Neural crest cell (in vitro differentiated cells): Measurements from ENCODE around the gene TMEM164. TPM values are rescaled to one million over a fixed set of nuclear protein-coding genes. Genes with fewer than 3 reads are reported as not detected.

Experiments used
- DNase-seq: peaks from one replicate; pipeline ENCODE4 v3.0.0; 2021; ENCODE audit warnings: low read depth, mixed read lengths, low spot score
- H3K27ac Mint-ChIP-seq: one replicate; pipeline ENCODE4 v1.8.0; 2021; ENCODE audit warnings: mild to moderate bottlenecking, mixed read lengths; ENCODE audit not compliant: unreplicated experiment
- H3K27me3 Mint-ChIP-seq: 2 replicates; pipeline ENCODE4 v1.8.0; 2021; ENCODE audit warnings: low read depth, mild to moderate bottlenecking, mixed read lengths
- H3K36me3 Mint-ChIP-seq: 2 replicates; pipeline ENCODE4 v1.8.0; 2021; ENCODE audit warnings: low read depth, mild to moderate bottlenecking, mixed read lengths
- H3K4me1 Mint-ChIP-seq: 2 replicates; pipeline ENCODE4 v1.8.0; 2021; ENCODE audit warnings: mixed read lengths
- H3K4me3 Mint-ChIP-seq: one replicate; pipeline ENCODE4 v1.8.0; 2021; ENCODE audit warnings: mild to moderate bottlenecking, mixed read lengths
- H3K9me3 Mint-ChIP-seq: 2 replicates; pipeline ENCODE4 v1.8.0; 2021; ENCODE audit warnings: mixed read lengths
- CTCF ChIP-seq: fragments of 200-600 bp; sonication (generic); conservative IDR thresholded peaks from 2 replicates; pipeline ENCODE4 v1.5.0; 2021; ENCODE audit warnings: antibody characterized with exemption, mild to moderate bottlenecking
- total RNA-seq: library from RNA; stranded (reverse); gene quantifications from 2 replicates; pipeline ENCODE4 v1.2.1, GENCODE V29; 2021

Gene TMEM164
- total RNA-seq, 1 donor from 2014 or later = 90.2 TPM

GRCh38 chrX:110116066-110116980 is 113.4 kb downstream of the TMEM164 start:
- no peak for DNase-seq
- TF ChIP-seq CTCF = no peak
- H3K27me3 Mint-ChIP-seq = no peaks in the 10 kb centered on the region
- H3K4me3 Mint-ChIP-seq = no peak overlapping the region
- no peaks in the 10 kb centered on the region for H3K9me3 Mint-ChIP-seq
- peaks cover 6% of the 10 kb centered on the region for H3K36me3 Mint-ChIP-seq
- H3K27ac Mint-ChIP-seq = no peak overlapping the region
- peaks cover 21% of the 10 kb centered on the region for H3K4me1 Mint-ChIP-seq

- TF ChIP-seq CTCF = no peak
- no peaks in the 10 kb centered on the region for H3K27me3 Mint-ChIP-seq
- peaks cover 27% of the 10 kb centered on the region for H3K4me1 Mint-ChIP-seq
- H3K36me3 Mint-ChIP-seq = peaks cover 6% of the 10 kb centered on the region
- DNase-seq = no peak
- H3K9me3 Mint-ChIP-seq = no peaks in the 10 kb centered on the region
- H3K27ac Mint-ChIP-seq = no peak overlapping the region
- H3K4me3 Mint-ChIP-seq = no peak overlapping the region
Observed at GRCh38 chrX:110118530-110118929, 115.6 kb downstream of the TMEM164 start.

DNA sequence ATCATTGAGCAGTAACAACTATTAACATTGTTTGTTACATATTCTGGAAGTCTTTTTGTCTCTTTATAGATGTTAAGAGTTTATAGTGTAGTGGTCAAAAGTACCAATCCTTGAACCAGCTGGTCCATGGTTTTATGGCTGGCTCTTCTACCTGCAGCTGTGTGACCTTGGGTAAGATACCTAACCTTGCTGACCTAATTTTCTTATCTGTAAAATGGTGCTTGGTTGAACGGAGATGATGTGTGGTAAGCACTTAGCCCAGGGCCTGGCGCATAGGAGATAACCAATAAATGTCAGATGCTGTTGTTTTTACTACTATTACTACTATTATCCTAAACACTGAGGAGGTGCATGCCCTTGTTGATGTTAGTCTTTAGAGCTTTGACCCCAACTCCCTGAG is 116.6 kb downstream of the TMEM164 start:
- Mint-ChIP-seq H3K9me3 (no peaks in the 10 kb centered on the region), H3K36me3 (peaks cover 6% of the 10 kb centered on the region), H3K4me1 (peaks cover 27% of the 10 kb centered on the region), H3K4me3 (no peak overlapping the region), H3K27me3 (no peaks in the 10 kb centered on the region), H3K27ac (no peak overlapping the region)
- no peak for TF ChIP-seq CTCF
- DNase-seq = no peak

DNA sequence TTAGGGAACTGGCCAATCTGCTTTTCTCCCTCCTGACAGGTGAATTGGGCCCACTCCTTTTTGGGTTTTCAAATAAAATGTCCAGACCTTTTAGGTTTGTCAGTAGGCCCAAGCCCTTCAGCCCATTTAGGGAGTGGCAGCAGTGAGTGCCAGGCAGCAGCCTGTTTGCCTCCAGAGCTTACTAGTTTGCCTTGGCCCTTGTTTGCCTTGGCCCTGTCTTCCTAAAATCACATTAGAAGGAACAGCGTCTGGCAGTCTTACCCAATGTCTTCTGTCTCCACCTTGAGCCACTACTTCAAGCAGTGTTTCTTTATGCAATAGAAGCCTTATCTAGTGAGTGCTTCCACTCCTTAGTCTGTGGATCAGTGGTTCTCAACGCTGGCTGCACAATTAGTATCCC is 117.1 kb downstream of the TMEM164 start:
- Mint-ChIP-seq H3K27ac (no peak overlapping the region), H3K36me3 (peaks cover 6% of the 10 kb centered on the region), H3K4me3 (no peak overlapping the region), H3K27me3 (no peaks in the 10 kb centered on the region), H3K9me3 (no peaks in the 10 kb centered on the region), H3K4me1 (peaks cover 31% of the 10 kb centered on the region)
- no peak for TF ChIP-seq CTCF
- DNase-seq = no peak

DNA sequence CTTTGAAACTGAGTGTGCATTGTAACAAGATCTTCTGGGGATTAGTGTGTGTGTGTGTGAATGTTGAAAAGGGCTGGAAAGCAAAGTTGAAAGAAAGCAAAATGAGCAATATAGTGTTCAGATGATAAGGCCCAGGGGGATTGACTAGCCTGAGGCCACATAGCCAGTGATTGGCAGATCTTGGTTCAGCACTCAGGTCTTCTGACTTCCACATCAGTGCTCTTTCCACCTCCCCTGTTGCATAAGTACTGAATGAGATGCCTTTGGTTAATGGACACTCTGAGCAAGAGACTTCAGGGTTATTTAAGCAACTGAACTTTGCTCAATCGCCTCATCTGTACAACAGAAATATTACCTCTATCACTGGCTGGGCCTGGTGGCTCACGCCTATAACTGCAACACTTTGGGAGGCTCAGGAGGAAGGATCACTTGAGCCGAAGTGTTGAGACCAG is 120.4 kb downstream of the TMEM164 start:
- H3K4me3 Mint-ChIP-seq = no peak overlapping the region
- no peaks in the 10 kb centered on the region for H3K27me3 Mint-ChIP-seq
- no peak overlapping the region for H3K27ac Mint-ChIP-seq
- H3K9me3 Mint-ChIP-seq = no peaks in the 10 kb centered on the region
- H3K4me1 Mint-ChIP-seq = peaks cover 42% of the 10 kb centered on the region
- H3K36me3 Mint-ChIP-seq = no peaks in the 10 kb centered on the region
- TF ChIP-seq CTCF = no peak
- DNase-seq = no peak
